Tibial artery (tissue), 4 donors: Measurements from ENCODE around the gene OSBPL9.

Source experiments
- DNase-seq, 2 donors: peaks; one replicate each; pipeline ENCODE4 v3.0.0-alpha.2; 2019
- H3K27ac ChIP-seq, 2 donors: fragments of 200-600 bp; sonication (generic) in 1 of 2; 1 replicate in 1 of 2; 2 replicates in 1 of 2; pipeline ENCODE4 v1.5.1; 2018 to 2019; ENCODE audit warnings: mild to moderate bottlenecking in 1 of 2
- H3K27me3 ChIP-seq, 2 donors: fragments of 200-600 bp; sonication (generic) in 1 of 2; one replicate each; pipeline versions ENCODE4 v1.5.1 to v1.6.0; 2016 to 2019
- H3K36me3 ChIP-seq, 3 donors: fragments of 200-600 bp; sonication (generic) in 2 of 3; one replicate each; pipeline ENCODE4 v1.5.1; 2016 to 2019; ENCODE audit warnings: mild to moderate bottlenecking in 2 of 3
- H3K4me1 ChIP-seq, 4 donors: fragments of 200-600 bp; sonication (generic) in 2 of 4; 1 replicate in 3 of 4; 2 replicates in 1 of 4; pipeline ENCODE4 v1.5.1; 2016 to 2019
- H3K4me3 ChIP-seq, 2 donors: fragments of 200-600 bp; sonication (generic) in 1 of 2; 1 replicate in 1 of 2; 2 replicates in 1 of 2; pipeline ENCODE4 v1.5.1; 2018 to 2019; ENCODE audit warnings: mild to moderate bottlenecking in 2 of 2
- H3K9me3 ChIP-seq, 3 donors: fragments of 200-600 bp; sonication (generic) in 1 of 3; one replicate each; pipeline ENCODE4 v1.5.1; 2016 to 2019
- intact Hi-C: fragments of 100-400 bp; cut with DNase I; formaldehyde crosslinking; loops from one replicate; pipeline ENCODE4 v1.15.0; 2023; ENCODE audit warnings: low total_unique reads
- TF ChIP-seq, protein P1 (sequence below), 2 experiments: fragments of 200-600 bp in 1 of 2; fragments of 450-650 bp in 1 of 2; IDR thresholded peaks; one replicate each; pipeline ENCODE4 v1.5.1; 2017 to 2019; ENCODE audit warnings: antibody characterized with exemption in 2 of 2, mild to moderate bottlenecking in 1 of 2, moderate library complexity in 1 of 2

The OSBPL9 gene

GRCh38 chr1:51664421-51665240 is 47.7 kb downstream of the OSBPL9 start:
- Histone ChIP-seq H3K4me3 (no peak overlapping the region), H3K4me1 (peaks cover 0 to 100% (median 65%) of the 10 kb centered on the region in 4 donors), H3K27me3 (no peaks in the 10 kb centered on the region), H3K9me3 (no peaks in the 10 kb centered on the region), H3K27ac (peak overlapping the region; percentile 76 to 82), H3K36me3 (no peaks in the 10 kb centered on the region)
- intact Hi-C loops: no loop called here
- DNase-seq: no peak
- TF ChIP-seq, protein P1, sequence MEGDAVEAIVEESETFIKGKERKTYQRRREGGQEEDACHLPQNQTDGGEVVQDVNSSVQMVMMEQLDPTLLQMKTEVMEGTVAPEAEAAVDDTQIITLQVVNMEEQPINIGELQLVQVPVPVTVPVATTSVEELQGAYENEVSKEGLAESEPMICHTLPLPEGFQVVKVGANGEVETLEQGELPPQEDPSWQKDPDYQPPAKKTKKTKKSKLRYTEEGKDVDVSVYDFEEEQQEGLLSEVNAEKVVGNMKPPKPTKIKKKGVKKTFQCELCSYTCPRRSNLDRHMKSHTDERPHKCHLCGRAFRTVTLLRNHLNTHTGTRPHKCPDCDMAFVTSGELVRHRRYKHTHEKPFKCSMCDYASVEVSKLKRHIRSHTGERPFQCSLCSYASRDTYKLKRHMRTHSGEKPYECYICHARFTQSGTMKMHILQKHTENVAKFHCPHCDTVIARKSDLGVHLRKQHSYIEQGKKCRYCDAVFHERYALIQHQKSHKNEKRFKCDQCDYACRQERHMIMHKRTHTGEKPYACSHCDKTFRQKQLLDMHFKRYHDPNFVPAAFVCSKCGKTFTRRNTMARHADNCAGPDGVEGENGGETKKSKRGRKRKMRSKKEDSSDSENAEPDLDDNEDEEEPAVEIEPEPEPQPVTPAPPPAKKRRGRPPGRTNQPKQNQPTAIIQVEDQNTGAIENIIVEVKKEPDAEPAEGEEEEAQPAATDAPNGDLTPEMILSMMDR (IDR thresholded peaks at IDR 0.05): no peak

- H3K27ac ChIP-seq: peak overlapping the region; percentile 76 to 82
- peak in 1 of 2 donors; percentile 44 for DNase-seq
- H3K9me3 ChIP-seq: no peaks in the 10 kb centered on the region
- H3K36me3 ChIP-seq: no peaks in the 10 kb centered on the region
- intact Hi-C loops: no loop called here
- TF ChIP-seq, protein P1 (IDR thresholded peaks at IDR 0.05): no peak
- peaks cover 0 to 100% (median 58%) of the 10 kb centered on the region in 4 donors for H3K4me1 ChIP-seq
- H3K27me3 ChIP-seq: no peaks in the 10 kb centered on the region
- H3K4me3 ChIP-seq: no peak overlapping the region
Observed at GRCh38 chr1:51666478-51666877, 49.6 kb downstream of the OSBPL9 start.

GRCh38 chr1:51667561-51667960 is 50.7 kb downstream of the OSBPL9 start:
- Histone ChIP-seq H3K4me1 (peaks cover 0 to 100% (median 58%) of the 10 kb centered on the region in 4 donors), H3K27ac (peak overlapping the region; percentile 76 to 82)

DNA sequence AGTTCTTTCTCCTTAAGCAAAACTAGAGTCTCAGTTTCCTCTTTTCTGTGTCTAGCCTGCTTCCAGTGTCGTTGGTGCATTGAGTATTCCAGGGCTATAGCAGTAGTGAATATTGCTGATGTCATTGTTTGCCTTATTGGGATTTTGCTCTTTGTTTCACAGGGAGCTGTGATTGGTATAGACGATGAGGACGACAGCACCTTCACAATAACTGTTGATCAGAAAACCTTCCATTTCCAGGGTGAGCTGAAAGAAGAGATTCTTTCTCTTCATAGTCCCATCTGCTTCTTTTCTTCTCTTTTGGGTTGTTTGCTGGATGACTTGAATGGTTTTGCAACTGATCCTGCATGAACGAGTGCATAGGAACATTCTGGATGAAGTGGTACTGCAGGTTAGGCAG is 52.4 kb downstream of the OSBPL9 start:
- no peak for DNase-seq
- Histone ChIP-seq H3K36me3 (no peaks in the 10 kb centered on the region), H3K27ac (peak overlapping the region; percentile 46 to 48), H3K4me1 (peaks cover 0 to 94% (median 62%) of the 10 kb centered on the region in 4 donors), H3K9me3 (no peaks in the 10 kb centered on the region), H3K4me3 (peak overlapping the region in 1 of 2 donors; percentile 2), H3K27me3 (no peaks in the 10 kb centered on the region)
- intact Hi-C loops: no loop called here
- TF ChIP-seq, protein P1 (IDR thresholded peaks at IDR 0.05): no peak

More at GRCh38 chr1:51667561-51667960, 50.7 kb downstream of the OSBPL9 start:
- no peaks in the 10 kb centered on the region for H3K36me3 ChIP-seq
- TF ChIP-seq, protein P1 (IDR thresholded peaks at IDR 0.05): no peak
- no peak for DNase-seq
- H3K27me3 ChIP-seq: no peaks in the 10 kb centered on the region
- intact Hi-C loops: no loop called here
- H3K9me3 ChIP-seq: no peaks in the 10 kb centered on the region
- no peak overlapping the region for H3K4me3 ChIP-seq

DNA sequence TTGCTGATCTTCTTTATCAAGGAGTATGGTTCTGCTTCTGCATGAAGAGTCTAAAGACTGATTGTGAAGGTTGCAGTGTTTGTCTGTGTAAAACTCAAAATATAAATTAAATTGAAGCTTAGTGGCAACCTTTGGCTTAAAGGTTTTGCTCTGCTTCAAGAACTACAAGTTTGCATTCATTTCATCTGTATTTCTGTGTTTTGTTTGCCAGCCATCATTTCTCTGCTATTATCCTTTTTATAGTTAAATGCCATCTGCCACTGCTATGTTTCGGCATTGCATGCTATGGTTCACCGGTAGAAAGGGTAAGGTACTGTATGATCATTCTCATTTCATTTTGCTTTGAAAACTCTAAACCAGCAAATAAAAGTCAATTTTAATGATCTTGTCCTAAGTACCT is 52.9 kb downstream of the OSBPL9 start:
- no peak for DNase-seq
- peak overlapping the region; percentile 5 to 48 for H3K27ac ChIP-seq
- H3K27me3 ChIP-seq: no peaks in the 10 kb centered on the region
- H3K36me3 ChIP-seq: no peaks in the 10 kb centered on the region
- no peak overlapping the region for H3K4me3 ChIP-seq
- H3K4me1 ChIP-seq: peaks cover 0 to 89% (median 57%) of the 10 kb centered on the region in 4 donors
- H3K9me3 ChIP-seq: no peaks in the 10 kb centered on the region
- intact Hi-C loops: no loop called here
- TF ChIP-seq, protein P1 (IDR thresholded peaks at IDR 0.05): no peak
